ENCODE results near the gene CREG2. TPM values are rescaled to one million over a fixed set of nuclear protein-coding genes. Genes with fewer than 3 reads are reported as not detected.

Gene CREG2
- total RNA-seq, 4 donors from 2014 or later = not detected

DNA sequence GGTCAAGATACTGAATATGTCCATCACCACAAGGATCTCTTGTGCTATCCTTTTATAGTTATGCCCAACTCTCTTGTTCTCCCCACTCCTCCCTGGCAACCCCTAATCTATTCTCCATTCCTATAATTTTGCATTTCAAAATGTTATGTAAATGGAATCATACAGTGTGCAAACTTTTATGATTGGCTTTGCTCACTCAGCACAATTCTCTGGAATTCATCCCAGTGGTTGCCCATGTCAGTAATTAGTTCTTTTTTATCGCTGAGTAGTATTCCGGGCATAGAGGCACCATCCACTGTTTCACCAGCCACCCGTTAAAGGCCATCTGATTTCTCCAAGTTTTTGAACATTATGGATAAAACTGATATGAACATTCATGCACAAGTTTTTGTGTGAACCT is 40.4 kb downstream of the CREG2 start:
- TF ChIP-seq, protein P1, sequence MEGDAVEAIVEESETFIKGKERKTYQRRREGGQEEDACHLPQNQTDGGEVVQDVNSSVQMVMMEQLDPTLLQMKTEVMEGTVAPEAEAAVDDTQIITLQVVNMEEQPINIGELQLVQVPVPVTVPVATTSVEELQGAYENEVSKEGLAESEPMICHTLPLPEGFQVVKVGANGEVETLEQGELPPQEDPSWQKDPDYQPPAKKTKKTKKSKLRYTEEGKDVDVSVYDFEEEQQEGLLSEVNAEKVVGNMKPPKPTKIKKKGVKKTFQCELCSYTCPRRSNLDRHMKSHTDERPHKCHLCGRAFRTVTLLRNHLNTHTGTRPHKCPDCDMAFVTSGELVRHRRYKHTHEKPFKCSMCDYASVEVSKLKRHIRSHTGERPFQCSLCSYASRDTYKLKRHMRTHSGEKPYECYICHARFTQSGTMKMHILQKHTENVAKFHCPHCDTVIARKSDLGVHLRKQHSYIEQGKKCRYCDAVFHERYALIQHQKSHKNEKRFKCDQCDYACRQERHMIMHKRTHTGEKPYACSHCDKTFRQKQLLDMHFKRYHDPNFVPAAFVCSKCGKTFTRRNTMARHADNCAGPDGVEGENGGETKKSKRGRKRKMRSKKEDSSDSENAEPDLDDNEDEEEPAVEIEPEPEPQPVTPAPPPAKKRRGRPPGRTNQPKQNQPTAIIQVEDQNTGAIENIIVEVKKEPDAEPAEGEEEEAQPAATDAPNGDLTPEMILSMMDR (IDR thresholded peaks at IDR 0.05; ENCODE audit: low read depth) = no peak

DNA sequence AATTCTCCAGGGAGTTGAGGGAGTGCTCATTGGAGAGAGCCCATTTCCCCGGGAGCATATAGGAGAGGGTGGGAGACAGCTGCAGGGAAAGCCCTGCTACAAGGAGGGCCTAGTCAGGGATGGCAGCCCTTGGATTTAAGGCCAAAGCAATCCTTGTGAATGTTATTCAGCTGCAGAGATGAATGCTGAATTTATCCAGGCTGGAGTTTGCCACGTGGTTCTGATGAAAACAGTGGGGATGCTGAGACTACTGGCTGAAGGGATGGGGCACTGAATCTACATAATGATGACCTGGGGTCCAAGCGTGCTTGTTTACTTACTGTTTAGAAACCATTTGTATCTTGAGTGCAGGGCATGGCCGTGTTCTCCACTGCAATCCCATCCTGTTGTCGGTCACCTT is 43.2 kb downstream of the CREG2 start:
- TF ChIP-seq, protein P1 (IDR thresholded peaks at IDR 0.05; ENCODE audit: low read depth) = no peak

- TF ChIP-seq, protein P1 (IDR thresholded peaks at IDR 0.05; ENCODE audit: low read depth) = no peak
Observed at GRCh38 chr2:101342625-101343008, 44.7 kb downstream of the CREG2 start.

DNA sequence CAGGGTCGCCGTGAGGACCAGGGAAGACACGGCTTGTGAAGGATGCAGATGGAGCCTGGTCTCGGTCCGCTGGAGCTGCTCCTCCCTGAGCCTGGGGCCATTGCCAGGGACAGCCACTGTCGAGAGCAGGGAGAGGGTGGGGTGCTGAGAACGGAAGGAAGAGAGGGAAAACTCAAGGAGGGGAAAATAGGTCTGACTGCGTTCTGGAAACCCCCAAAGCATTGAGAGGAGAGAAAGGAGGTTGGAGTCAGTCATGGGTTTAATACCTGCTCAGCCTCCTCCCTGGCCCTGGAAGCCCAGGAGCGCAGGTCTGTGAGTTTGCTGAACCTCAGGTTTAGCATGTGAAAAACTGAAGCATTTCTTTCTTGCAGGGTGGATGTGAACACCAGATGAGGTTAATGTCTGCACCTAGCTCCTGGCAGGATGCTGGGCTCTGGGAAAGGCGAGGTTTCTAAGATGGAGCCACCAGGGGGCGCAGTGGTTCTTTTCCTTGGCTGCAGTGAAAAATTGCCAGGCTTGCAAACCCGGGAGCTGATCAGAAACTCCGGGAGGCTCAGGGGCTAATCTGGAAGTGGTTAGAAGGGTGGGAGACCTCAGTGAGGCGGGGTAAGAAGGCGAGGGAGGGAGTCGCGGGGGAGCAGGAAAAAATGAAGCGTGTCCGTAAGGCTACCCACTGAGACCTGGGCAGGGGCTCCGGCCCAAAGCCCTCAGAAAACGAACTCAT is 45.2 kb downstream of the CREG2 start:
- TF ChIP-seq, protein P1 (IDR thresholded peaks at IDR 0.05; ENCODE audit: low read depth) = no peak

GRCh38 chr2:101341421-101341820 is 45.9 kb downstream of the CREG2 start:
- TF ChIP-seq, protein P1 (IDR thresholded peaks at IDR 0.05; ENCODE audit: low read depth) = no peak

GRCh38 chr2:101340141-101340551 is 47.2 kb downstream of the CREG2 start:
- TF ChIP-seq, protein P1 (IDR thresholded peaks at IDR 0.05; ENCODE audit: low read depth) = no peak

GRCh38 chr2:101339266-101339880 is 47.9 kb downstream of the CREG2 start:
- TF ChIP-seq, protein P1 (IDR thresholded peaks at IDR 0.05; ENCODE audit: low read depth) = no peak

Measured in subcutaneous adipose tissue (tissue), 4 donors.